HG02763 (cell line): ENCODE measurements around the gene ZDHHC17.

ENCODE experiments used
- ATAC-seq: cut with Tn5 transposase; IDR thresholded peaks from one replicate; pipeline ENCODE4 v1.9.1; 2021; ENCODE audit warnings: mild to moderate bottlenecking, moderate library complexity; ENCODE audit not compliant: unreplicated experiment

Gene ZDHHC17

GRCh38 chr12:76874491-76875190 is 110.7 kb downstream of the ZDHHC17 start:
- ATAC-seq = no peak

- no peak for ATAC-seq
Measured at GRCh38 chr12:76876696-76877229, 112.8 kb downstream of the ZDHHC17 start.

GRCh38 chr12:76878099-76878898 is 114.4 kb downstream of the ZDHHC17 start:
- peak; percentile 25 for ATAC-seq

GRCh38 chr12:76878899-76879709 is 115.2 kb downstream of the ZDHHC17 start, which contains the start of gene CSRP2:
Gene CSRP2, minus strand, starts transcription at chr12:76879019. Its CDS starts 12,759 bp downstream, at chr12:76866260.
- ATAC-seq = peak; percentile 92

- no peak for ATAC-seq
Measured at GRCh38 chr12:76879710-76880518, 116.0 kb downstream of the ZDHHC17 start.

- no peak for ATAC-seq
Measured at GRCh38 chr12:76880519-76881023, 116.7 kb downstream of the ZDHHC17 start.

GRCh38 chr12:76881142-76881541 is 117.2 kb downstream of the ZDHHC17 start:
- ATAC-seq = no peak

- ATAC-seq = no peak
Measured at GRCh38 chr12:76882367-76882766, 118.5 kb downstream of the ZDHHC17 start.

GRCh38 chr12:76883151-76883550 is 119.2 kb downstream of the ZDHHC17 start:
- ATAC-seq = no peak

GRCh38 chr12:76883811-76884210 is 119.9 kb downstream of the ZDHHC17 start:
- ATAC-seq = no peak

- no peak for ATAC-seq
Measured at GRCh38 chr12:76888775-76889174, 124.9 kb downstream of the ZDHHC17 start.

GRCh38 chr12:76890151-76891143 is 126.5 kb downstream of the ZDHHC17 start:
- ATAC-seq = no peak

- ATAC-seq = no peak
Measured at GRCh38 chr12:76891609-76892008, 127.7 kb downstream of the ZDHHC17 start.

GRCh38 chr12:76895796-76896195 is 131.9 kb downstream of the ZDHHC17 start:
- ATAC-seq = no peak

- ATAC-seq = no peak
Measured at GRCh38 chr12:76896274-76896673, 132.4 kb downstream of the ZDHHC17 start.

- no peak for ATAC-seq
Measured at GRCh38 chr12:76898442-76898841, 134.5 kb downstream of the ZDHHC17 start.

GRCh38 chr12:76899522-76899921 is 135.6 kb downstream of the ZDHHC17 start:
- ATAC-seq = no peak

- ATAC-seq = no peak
Measured at GRCh38 chr12:76901628-76902380, 137.9 kb downstream of the ZDHHC17 start.
